Stimulated activated CD8-positive, alpha-beta memory T cell treated with anti-CD3 and anti-CD28 coated beads, Interleukin-15, amount 100 ng/mL, for 1 hour (primary cell): ENCODE data around the gene GPC2.
"Not testable (repeated sequence)": the region's sequence is repeated elsewhere in the genome, so short reads cannot be mapped to it uniquely, and the experiment has no call there.

ENCODE experiments used
- DNase-seq: peaks from one replicate; pipeline ENCODE4 v3.0.0-alpha.2; 2020; ENCODE audit warnings: low read depth

GPC2 gene

GRCh38 chr7:100148559-100149328 is 28.4 kb downstream of the GPC2 start, which contains the start of gene LAMTOR4:
Gene LAMTOR4 (plus strand): TSS chr7:100148918. CDS start chr7:100148973, 55 bp downstream.
- peak; percentile 90 for DNase-seq

- no peak for DNase-seq
Observed at GRCh38 chr7:100148225-100148558, 29.0 kb downstream of the GPC2 start.

DNA sequence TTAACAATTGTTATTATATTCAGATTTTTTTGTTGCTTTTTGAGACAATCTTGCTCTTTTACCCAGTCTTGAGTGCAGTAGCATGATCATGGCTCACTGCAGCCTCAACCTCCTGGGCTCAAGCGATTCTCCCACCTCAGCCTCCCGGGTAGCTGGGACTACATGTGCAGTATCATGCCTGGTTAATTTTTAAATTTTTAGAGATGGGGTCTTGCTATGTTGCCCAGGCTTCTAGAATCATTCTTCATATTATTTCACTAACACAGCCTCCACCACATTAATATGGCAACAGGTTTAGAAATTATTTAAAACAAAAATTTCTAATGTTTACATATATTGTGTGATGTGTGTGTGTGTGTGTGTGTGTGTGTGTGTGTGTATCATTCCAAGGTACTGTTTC is 29.9 kb downstream of the GPC2 start:
- no peak for DNase-seq

- not testable (repeated sequence) for DNase-seq
Observed at GRCh38 chr7:100146350-100146749, 30.8 kb downstream of the GPC2 start.

DNA sequence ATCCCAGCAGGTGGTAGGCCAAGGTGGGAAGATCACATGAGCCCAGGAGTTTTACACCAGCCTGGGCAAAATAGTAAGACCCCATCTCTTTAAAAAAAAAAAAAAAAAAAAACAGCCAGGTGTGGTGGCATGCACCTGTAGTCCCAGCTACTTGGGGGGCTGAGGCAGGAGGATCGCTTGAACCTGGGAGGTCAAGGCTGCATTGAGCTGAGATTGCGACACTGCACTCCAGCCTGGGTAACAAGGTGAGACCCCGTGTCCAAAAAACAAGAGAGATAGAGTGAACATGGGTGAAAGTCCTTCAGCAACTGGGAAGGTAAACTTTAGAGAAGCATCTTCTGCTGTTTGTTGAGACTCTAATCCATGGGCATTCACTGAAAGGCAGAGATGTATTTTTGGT is 34.7 kb downstream of the GPC2 start:
- DNase-seq = no peak

DNA sequence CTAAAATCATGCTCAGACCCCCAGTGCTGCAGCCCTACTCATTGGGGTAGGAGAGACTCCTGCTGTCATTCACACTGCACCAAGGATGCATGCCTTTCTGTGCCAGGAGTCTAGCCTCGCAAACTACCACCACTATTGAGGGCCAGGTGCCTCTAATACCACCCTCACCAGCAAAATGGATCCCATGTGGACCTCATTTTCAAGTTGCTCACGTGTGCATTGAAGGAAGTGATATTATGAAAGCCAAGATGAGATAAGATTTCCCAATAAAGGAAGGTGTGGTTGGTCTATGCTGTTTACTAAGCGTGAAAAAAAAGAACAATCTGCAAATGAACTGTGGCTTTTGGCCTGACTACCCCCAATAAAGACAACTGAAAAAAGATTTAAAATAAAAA is 35.6 kb downstream of the GPC2 start:
- DNase-seq = no peak

DNA sequence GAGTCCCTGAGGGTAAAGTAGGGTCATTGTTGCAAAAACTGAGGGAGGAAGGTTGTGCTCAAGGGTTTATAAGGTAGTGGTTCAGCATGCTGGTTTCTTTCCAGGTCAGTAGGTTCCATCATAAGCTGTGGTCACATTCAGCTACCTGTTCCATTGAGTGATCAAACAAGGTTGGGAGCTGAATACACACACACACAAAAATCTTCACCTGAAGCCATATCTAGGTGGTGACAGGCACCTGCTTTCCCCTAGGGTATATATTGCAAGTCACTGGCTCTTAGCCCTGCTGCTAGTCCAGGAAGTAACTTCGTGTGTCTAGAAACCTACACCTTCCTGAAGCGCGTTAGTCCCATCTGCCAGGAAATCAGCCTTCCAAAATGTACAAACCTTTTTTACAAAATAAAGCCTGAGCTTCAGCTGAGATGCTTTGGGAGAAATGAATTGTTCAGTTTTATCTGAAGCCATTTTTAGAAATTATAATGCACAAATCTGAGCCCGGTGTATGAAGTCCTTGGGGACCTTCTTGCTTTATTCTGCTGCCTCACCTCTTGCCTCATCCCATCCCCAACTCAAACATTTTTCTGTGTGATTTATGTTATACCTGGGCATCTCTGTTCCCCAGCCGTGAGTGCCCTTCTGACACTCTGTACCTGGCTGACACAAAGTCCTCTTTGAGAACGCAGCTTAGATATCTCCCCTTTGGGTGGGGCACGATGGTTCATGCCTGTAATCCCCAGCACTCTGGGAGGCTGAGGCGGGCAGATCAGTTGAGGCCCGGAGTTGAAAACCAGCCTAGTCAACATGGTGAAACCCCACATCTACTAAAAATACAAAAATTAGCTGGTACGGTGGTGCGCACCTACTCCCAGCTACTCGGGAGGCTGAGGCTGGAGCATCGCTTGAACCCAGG is 39.1 kb downstream of the GPC2 start:
- no peak for DNase-seq

- DNase-seq = no peak
Observed at GRCh38 chr7:100132697-100133151, 44.5 kb downstream of the GPC2 start.

GRCh38 chr7:100132126-100132525 is 45.1 kb downstream of the GPC2 start:
- DNase-seq = no peak

GRCh38 chr7:100130608-100131453 is 46.4 kb downstream of the GPC2 start:
- peak; percentile 76 for DNase-seq

DNA sequence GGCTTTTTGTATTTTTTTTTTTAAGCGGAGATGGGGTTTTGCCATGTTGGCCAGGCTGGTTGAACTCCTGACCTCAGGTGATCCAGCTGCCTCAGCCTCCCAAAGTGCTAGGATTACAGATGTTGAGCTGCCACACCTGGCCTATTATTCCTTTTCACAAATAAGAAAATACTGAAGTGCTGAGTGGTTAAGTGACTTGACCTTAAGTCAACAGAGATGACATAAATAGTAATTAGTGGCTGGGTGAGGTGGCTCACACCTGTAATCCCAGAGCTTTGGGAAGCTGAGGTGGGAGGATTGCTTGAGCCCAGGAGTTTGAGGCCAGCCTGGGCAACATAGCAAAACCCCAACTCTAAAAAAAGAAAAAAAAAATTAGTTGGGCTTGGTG is 47.0 kb downstream of the GPC2 start:
- not testable (repeated sequence) for DNase-seq

GRCh38 chr7:100128637-100128963 is 48.6 kb downstream of the GPC2 start:
- no peak for DNase-seq

GRCh38 chr7:100127866-100128636 is 49.1 kb downstream of the GPC2 start:
- no peak for DNase-seq

GRCh38 chr7:100126931-100127865 is 50.0 kb downstream of the GPC2 start, which contains the start of gene MBLAC1:
Gene MBLAC1 (plus strand): TSS chr7:100126967. CDS start chr7:100127396, 429 bp downstream.
- peak; percentile 89 for DNase-seq

GRCh38 chr7:100126239-100126930 is 50.8 kb downstream of the GPC2 start:
- DNase-seq = no peak

DNA sequence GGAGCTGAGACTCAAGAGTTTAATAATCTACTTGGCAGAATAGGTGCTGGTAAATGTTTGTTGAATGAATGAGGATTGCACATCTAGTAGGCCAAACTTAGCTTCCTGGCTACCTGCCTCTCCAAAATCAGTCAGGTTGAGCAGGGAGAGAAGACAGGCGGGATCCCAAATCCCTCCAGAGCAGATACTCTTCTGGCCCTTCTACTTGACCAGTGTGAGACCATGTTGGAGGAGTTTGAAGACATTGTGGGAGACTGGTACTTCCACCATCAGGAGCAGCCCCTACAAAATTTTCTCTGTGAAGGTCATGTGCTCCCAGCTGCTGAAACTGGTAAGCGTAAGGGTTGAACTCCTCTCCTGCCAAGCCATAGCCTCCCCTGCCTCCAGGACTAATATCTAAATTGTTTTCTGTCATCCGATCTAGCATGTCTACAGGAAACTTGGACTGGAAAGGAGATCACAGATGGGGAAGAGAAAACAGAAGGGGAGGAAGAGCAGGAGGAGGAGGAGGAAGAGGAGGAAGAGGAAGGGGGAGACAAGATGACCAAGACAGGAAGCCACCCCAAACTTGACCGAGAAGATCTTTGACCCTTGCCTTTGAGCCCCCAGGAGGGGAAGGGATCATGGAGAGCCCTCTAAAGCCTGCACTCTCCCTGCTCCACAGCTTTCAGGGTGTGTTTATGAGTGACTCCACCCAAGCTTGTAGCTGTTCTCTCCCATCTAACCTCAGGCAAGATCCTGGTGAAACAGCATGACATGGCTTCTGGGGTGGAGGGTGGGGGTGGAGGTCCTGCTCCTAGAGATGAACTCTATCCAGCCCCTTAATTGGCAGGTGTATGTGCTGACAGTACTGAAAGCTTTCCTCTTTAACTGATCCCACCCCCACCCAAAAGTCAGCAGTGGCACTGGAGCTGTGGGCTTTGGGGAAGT is 52.6 kb downstream of the GPC2 start:
- DNase-seq = no peak

- no peak for DNase-seq
Observed at GRCh38 chr7:100122568-100122967, 54.6 kb downstream of the GPC2 start.

GRCh38 chr7:100122067-100122466 is 55.1 kb downstream of the GPC2 start:
- DNase-seq = no peak

DNA sequence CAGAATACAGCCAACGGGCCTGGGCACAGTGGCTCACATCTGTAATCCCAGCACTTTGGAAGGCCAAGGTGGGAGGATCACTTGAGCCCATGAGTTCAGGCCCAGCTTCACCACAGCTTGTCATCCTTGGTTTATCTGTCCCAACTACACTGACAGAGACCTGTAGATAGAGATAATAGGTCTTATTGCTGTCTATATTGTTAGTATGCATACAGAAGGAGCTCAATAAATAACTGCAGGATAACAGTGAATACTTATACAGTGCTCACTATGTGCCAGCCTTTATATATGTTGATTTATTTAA is 56.5 kb downstream of the GPC2 start:
- no peak for DNase-seq
